GM18508 (cell line): ENCODE data around the gene NIPBL.
"Not testable (repeated sequence)": the region's sequence is repeated elsewhere in the genome, so short reads cannot be mapped to it uniquely, and the experiment has no call there.

ENCODE experiments used
- ATAC-seq: cut with Tn5 transposase; IDR thresholded peaks from one replicate; pipeline ENCODE4 v1.9.1; 2021; ENCODE audit warnings: moderate number of reproducible peaks; ENCODE audit not compliant: insufficient read depth, unreplicated experiment

Gene NIPBL

DNA sequence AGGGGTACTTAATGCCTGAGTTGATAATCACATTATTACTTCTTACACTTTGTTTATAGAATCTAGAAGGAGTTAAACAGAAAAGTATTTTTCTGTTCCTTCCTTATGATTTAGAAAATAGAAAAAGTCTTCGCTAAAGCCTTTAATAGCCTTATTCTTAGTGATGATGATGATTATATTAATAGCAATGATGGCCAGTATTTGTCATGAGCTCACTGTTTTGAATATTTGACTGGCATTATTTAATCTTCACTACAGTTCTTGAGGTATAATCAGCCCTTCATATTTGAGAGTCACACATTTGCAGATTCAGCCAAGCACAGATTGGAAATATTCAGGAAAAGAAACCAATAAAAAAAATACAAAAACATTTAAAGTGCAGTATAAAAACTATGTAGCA is 23.3 kb downstream of the NIPBL start:
- no peak for ATAC-seq

DNA sequence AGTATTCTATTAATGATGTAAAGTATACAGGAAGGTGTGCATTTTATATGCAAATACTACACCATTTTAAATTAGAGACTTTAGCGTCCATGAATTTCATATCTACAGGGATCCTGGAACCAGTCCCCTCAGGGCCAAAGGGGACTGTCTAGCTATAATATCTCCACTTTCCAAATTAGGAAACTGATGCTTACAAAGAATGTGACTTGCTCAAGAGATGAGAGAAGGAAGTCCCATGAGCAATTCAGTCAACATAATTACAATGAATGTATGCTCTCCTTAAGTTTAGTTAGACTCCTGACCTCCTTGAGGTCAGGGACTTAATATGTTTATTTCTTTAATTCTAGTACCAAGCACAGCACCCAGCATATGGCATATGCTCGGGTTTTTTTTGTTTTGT is 23.7 kb downstream of the NIPBL start:
- ATAC-seq = no peak

DNA sequence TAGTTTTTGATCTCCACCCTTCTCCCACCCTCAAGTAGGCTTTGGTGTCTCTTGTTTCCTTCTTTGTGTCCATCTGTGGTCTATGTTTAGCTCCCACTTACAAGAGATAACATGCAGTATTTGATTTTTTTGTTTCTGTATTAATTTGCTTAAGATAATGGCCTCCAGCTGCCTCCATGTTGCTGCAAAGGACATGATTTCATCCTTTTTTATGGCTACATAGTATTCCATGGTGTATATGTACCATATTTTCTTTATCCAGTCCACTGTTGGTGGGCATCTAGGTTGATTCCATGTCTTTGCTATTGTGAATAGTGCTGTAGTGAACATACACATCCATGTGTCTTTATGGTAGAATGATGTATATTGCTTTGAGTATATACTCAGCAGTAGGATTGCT is 24.5 kb downstream of the NIPBL start:
- not testable (repeated sequence) for ATAC-seq

DNA sequence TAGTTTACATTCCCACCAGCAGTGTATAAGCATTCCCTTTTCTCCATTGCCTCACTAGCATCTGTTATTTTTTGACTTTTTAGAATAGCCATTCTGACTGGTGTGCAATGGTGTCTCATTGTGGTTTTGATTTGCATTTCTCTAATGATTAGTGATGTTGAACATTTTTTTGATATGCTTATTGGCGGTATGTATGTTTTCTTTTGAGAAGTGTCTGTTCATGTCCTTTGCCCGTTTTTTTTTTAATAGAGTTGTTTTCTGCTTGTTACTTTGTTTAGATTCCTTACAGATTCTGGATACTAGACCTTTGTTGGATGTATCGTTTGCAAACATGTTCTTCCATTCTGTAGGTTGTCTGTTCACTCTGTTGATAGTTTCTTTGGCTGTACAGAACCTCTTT is 25.3 kb downstream of the NIPBL start:
- ATAC-seq = no peak

DNA sequence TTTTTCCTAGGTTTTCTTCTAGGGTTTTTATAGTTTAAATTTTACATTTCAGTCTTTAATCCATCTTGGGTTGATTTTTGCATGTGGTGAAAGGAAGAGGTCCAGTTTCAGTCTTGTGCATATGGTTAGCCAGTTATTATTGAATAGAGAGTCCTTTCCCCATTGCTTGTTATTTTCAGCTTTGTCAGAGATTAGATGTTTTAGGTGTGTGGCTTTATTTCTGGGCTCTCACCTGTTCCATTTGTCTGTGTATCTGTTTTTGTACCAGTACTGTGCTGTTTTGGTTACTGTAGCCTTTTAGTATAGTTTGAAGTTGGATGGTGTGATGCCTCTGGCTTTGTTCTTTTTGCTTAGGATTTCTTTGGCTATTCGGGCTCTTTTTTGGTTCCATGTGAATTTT is 25.8 kb downstream of the NIPBL start:
- ATAC-seq = no peak

DNA sequence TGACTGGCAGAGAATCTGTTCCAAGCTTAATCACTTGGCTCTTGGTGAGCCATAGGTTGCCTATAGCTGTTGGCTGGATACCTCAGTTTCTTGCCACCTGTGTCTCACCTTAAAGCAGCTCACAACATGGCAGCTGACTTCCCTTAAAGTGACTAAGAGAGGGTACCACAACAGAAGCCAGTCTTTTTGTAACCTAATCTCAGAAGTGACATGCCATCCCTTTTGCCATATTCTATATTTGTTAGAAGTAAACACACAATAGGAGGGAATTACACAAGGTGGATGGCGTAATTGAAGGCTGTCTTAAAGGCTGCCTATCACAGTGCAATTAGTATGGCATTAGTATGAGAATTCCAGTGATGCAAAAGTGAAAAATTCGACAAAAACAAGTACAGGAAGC is 28.1 kb downstream of the NIPBL start:
- ATAC-seq = no peak

DNA sequence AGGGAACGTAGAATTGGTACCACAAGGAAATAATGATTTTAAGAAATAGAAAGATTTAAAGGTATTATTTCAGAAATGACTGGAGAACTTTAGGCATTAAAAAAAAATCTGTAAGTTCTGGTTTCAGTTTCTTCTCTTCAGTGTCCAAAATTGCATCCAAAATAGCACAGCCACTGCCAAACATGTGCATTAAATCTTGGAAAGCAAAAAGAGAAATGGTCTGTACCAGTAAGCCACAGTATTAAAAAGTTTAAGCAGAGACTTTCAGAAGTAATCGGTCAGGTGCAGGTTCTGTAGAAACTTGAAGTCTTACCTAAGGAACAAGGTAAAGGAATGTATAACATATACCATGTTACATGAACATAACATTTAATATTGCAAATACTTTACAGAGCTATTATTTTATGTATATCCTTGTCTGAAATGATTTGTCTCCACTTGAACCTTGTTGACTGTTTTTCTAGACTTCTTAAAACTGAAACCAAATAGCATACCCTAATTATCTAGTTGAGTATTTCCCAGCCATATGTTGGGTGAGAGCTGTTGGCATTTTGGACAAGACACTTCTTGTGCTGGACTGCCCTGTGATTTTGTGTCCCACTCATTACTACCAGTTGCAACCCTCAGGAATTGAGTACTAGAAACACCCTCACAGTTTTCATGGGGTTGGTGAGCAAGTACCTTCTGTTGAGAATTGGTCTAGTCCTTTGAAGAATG is 32.1 kb downstream of the NIPBL start:
- ATAC-seq = no peak

DNA sequence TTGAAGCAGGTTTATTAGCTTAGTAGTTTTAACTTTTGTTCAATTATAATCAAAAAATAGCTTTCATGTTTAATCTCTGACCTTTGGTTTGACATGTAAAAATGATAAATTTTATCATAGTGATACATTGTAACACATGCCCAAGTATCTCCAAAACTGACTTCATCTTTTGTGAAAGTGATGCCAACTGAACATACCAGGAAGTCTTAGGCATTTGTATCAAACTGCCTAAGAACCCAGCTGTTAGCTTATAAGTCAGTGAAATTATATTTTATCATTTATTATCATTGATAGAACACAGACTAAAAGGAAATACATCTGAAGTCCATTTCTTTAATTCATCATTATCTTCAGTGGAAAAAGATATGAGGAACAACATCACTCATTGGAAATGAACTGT is 39.1 kb downstream of the NIPBL start:
- no peak for ATAC-seq

DNA sequence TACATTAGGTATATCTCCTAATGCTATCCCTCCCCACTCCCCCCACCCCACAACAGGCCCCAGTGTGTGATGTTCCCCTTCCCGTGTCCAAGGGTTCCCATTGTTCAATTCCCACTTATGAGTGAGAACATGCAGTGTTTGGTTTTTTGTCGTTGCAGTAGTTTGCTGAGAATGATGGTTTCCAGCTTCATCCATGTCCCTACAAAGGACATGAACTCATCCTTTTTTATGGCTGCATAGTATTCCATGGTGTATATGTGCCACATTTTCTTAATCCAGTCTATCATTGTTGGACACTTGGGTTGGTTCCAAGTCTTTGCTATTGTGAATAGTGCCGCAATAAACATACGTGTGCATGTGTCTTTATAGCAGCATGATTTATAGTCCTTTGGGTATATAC is 40.0 kb downstream of the NIPBL start:
- not testable (repeated sequence) for ATAC-seq

DNA sequence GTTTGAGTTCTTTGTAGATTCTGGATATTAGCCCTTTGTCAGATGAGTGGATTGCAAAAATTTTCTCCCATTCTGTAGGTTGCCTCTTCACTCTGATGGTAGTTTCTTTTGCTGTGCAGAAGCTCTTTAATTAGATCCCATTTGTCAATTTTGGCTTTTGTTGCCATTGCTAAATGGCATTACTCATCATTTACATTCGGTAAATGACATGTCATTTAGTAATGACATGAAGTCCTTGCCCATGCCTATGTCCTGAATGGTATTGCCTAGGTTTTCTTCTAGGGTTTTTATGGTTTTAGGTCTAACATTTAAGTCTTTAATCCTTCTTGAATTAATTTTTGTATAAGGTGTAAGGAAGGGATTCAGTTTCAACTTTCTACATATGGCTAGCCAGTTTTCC is 40.8 kb downstream of the NIPBL start:
- ATAC-seq = not testable (repeated sequence)

DNA sequence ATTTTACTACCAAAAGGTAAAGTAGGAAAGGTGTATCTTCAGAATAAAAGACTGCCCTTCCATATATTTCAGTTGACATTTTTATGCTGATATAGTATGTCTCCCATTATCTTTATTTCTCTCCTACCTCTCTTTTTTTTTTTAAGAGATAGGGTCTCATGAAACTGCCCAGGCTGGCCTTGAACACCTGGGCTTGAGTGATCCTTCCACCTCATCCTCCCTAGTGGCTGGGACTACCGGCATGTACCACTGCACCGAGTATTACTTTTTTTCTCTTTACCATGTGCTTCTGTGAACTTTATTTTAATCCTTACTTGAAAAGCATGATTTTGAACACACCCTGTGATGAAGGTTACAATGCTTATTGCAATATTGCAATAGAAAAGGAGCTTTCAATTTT is 42.7 kb downstream of the NIPBL start:
- ATAC-seq = no peak

DNA sequence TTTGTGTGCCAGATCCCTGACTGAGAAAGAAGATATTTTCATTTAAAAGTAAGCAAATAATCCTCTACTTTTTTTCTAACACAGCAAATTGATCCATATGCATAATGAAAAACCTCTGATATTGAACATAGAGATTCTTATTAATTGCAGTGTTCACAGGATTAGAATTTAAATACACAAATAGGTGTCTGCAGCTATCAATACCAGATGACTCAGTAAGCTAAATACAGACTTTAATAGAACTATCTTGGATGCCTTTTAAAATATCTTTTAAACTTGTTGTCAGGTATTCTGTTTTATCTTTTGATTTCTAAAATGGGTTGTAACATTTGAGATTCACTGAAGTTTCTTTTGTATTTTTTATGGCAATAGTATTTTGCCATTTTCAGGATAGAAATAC is 43.1 kb downstream of the NIPBL start:
- no peak for ATAC-seq

DNA sequence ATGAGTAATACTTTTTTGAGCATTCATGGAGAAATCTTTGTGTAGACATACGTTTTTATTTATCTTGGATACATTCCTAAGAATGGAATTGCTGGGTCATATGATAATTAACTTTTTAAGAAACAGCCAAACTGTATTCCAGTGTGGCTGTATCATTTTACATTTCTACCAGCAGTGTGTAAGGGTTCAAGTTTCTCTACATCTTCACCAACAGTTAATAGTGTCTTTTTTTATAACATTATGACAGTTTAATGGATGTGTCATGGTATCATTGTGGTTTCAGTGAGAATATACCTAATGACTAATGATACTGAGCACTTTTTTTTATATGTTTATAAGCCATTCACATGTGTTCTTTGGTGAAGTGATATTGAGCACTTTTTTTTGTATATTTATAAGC is 52.4 kb downstream of the NIPBL start:
- no peak for ATAC-seq

DNA sequence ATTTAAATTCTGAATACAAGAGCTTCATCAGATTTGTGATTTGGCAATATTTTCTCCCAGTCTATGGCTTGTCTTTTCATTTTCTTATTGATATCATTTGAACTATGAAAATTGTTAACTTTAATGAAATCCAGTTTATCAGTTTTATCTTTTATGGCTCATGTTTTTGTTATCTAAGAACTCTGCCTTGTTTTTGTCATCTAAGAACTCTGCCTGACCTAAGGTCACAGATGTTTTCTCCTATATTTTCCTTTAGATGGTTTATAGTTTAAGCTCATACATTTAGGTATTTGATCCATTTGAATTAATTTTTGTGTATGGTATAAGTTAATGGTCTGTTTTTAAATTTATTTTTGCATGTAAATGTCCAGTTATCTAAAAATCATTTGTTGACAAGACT is 52.9 kb downstream of the NIPBL start:
- ATAC-seq = no peak

DNA sequence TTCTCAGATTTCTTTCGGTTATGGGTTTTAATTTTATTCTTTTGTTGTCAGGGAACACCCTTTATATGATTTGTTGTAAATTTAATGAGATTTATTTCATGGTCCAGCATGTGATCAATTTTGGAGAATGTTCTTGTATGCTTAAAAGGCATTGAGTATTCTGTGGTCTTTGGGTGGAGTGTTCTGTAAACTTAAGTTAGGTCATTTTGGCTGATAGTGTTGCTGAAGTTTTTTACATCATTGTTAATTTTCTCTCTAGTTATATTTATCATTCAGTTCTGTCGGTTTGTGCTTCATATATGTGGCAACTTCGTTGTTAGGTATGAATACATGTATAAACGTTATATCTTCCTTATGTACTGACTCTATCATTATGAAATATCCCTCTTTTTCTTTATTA is 55.5 kb downstream of the NIPBL start:
- ATAC-seq = no peak

DNA sequence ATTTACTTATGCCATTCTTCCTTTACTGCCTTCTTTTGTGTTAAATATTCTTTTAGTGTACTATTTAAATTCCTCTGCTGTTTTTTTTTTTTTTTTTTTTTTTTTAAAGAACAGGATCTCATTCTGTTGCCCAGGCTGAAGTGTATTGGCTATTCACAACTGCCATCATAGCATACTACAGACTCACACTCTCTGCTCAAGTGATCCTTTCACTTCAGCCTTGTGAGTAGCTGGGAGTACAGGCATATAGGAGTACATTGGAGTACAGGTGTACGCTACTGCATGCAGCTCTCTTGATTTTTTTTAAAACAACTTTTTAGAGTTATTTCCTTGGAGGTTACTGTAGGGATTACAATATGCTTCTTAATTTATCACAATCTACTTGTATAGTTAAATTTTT is 56.1 kb downstream of the NIPBL start:
- ATAC-seq = no peak

DNA sequence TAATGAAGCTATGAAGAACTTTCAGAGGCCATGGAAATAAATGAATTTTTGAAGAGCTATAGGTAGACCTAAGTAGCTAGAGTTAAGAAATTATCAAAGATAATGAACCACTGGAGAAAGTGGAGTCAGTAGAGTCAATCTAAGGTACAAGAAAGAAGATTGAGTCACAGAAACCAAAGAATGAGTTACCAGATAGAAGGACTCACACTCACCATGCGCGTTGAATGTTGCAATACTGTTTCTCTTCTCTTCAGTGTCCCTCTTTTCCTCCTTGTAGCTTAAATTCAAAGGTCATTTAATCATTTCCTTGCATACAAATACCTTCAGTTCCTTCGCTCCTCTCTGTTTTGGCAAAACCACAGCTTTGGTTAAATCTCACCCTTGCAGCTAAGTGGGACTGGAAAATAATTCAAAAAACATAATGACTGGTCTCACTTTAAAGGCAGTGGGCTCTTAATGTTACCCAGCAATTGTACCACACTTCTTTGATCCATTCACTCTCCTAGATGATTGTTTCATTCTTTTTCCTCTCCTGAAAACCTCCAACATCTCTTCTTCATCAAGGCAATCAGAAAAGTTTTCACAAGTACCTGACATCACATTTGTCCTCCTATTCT is 58.3 kb downstream of the NIPBL start:
- ATAC-seq = no peak

DNA sequence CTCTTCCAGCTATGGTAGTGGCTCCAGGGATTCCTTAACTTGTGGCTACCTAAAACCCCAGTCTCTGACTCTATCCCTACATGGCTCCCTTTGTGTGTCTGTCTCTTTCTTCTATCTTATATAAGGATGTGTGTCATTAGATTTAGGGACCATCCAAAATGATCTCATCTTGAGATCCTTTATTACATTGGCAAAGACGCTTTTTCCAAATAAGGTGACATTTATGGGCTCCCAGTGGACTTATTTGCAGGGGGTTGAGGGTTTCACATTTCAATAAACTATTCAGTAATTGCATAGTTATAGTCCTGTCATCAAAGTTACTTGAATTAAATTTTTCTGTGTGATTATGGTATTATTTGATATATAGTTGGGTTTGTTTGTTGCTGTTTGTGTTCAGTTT is 59.2 kb downstream of the NIPBL start:
- no peak for ATAC-seq

DNA sequence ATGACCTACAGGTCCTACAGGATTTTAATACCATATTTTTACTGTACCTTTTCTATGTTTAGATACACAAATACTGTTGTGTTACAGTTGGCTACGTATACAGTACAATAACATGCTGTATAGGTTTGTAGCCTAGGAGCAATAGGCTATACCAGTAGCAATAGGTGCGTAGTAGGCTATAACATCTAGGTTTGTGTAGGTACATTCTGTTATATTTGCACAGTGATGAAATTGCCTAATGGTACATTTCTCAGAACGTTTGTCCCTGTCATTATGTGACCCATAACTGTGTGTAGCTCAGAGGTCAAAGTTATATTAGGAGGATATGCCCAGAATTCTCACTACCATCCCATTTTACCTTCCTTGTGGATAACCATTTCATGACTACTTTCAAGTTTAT is 59.7 kb downstream of the NIPBL start:
- ATAC-seq = no peak

DNA sequence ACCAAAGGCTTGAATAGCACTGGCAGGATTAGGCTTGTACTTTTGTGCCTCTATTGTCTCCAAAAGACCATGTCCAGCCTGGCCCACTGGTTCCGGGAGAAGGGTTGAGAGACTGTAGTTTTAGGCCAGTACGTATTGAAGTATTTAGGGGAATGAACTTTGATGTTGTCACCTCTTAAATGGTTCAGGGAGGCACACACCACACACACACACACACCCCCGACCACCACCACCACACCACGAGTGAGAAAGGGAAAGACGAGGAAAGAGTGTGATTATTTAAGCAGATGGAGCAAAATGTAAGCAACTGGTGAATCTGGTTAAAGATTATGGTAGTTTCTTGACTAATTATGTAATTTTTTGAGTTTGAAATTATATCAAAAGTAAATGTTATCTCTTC is 61.6 kb downstream of the NIPBL start:
- ATAC-seq = no peak

DNA sequence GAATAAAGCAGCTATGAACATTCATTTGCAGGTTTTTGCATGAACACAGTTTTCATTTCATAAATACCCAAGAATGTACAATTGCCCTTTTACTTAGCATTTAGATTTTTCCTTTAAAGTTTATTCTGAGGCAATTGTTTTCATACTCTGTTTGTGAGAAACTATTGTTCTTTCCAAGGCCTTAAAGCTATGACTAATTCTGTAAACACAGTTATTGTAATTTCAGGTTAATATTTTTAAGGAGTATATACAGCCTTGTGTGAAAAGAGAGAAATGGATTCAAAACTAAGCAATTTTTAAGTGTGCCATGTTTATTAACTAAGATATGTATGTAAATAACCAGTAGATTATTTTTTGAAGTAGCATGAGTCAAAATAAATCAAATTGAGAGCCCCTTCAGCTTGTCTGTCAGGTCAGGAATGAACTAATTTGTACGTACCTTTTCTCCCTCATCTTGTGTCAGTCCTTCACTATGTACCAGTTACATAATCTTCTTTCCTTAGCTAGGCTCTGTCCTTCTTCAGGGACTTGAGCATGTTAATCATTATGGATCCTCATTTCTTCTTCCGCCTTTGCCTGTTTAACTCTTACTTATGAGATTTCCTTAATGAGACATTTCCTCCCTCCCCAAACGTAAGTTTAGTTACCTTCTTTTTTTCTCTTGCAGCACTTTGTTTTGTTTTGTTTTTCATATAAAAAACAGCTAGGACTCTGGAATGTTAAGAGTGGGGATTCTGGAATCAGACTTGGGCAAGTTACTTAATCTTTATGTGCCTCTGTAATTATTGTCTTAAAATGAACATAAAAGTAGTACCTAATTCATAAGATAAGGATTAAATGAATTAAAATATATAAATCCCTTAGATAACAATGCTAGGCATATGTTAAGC is 63.6 kb downstream of the NIPBL start:
- no peak for ATAC-seq
